Calu3 (cell line): ENCODE data around the gene P2RY6. TPM values are rescaled to one million over a fixed set of nuclear protein-coding genes. Genes with fewer than 3 reads are reported as not detected.

ENCODE experiments used
- BruUV-seq: library from RNA; stranded (reverse); fragments of 400-500 nt; replicated peaks from 2 replicates; lab custom pipeline; 2021; lab: Mats Ljungman, UMichigan
- CTCF ChIA-PET: fragments of 300-600 bp; sonication (Branson Sonifier 250); formaldehyde crosslinking; loops from one replicate; lab custom pipeline; 2022; ENCODE audit warnings: antibody characterized with exemption; lab: Charles Lee
- DNase-seq: peaks from one replicate; pipeline ENCODE4 v3.0.0; 2022
- H3K27ac Mint-ChIP-seq: one replicate; pipeline ENCODE4 v1.8.0; 2022; ENCODE audit warnings: mixed read lengths; ENCODE audit not compliant: unreplicated experiment
- H3K27me3 Mint-ChIP-seq: one replicate; pipeline ENCODE4 v1.8.0; 2022; ENCODE audit warnings: mixed read lengths; ENCODE audit not compliant: unreplicated experiment
- H3K36me3 Mint-ChIP-seq: one replicate; pipeline ENCODE4 v1.8.0; 2022; ENCODE audit warnings: mild to moderate bottlenecking, moderate library complexity, mixed read lengths; ENCODE audit not compliant: insufficient read depth, unreplicated experiment
- H3K4me1 Mint-ChIP-seq: one replicate; pipeline ENCODE4 v1.8.0; 2022; ENCODE audit warnings: mild to moderate bottlenecking, low read depth, mixed read lengths; ENCODE audit not compliant: unreplicated experiment
- H3K4me3 Mint-ChIP-seq: one replicate; pipeline ENCODE4 v1.8.0; 2022; ENCODE audit warnings: mild to moderate bottlenecking, low read depth, moderate library complexity, mixed read lengths; ENCODE audit not compliant: unreplicated experiment
- H3K9me3 Mint-ChIP-seq: one replicate; pipeline ENCODE4 v1.8.0; 2022; ENCODE audit warnings: low read depth, mixed read lengths; ENCODE audit not compliant: unreplicated experiment
- intact Hi-C: fragments of 100-400 bp; cut with micrococcal nuclease; formaldehyde crosslinking; loops from one replicate; pipeline ENCODE4 v1.10.0; 2022; ENCODE audit not compliant: unreplicated experiment
- total RNA-seq: library from RNA; stranded (reverse); gene quantifications from 2 replicates; pipeline ENCODE4 v1.2.3, GENCODE V29; 2022
- TF ChIP-seq, protein P1 (sequence below): fragments of 200-600 bp; IDR thresholded peaks from one replicate; pipeline ENCODE4 v1.8.0; 2022; ENCODE audit warnings: antibody characterized with exemption; ENCODE audit not compliant: unreplicated experiment

The P2RY6 gene
- total RNA-seq, 1 experiment from 2014 or later, result not detected

- H3K27me3 Mint-ChIP-seq, result peaks cover 8% of the 10 kb centered on the region
- H3K4me1 Mint-ChIP-seq, result peaks cover 3% of the 10 kb centered on the region
- H3K4me3 Mint-ChIP-seq, result no peak overlapping the region
- intact Hi-C loops, result no loop called here
- CTCF ChIA-PET, result interaction anchor here (0.6 to 1.0 kb wide), 3 partner anchors 13 to 413 kb away, joined by 3 read pairs; no protein-coding TSS in a partner anchor
- no TSS peak for BruUV-seq
- no peak for DNase-seq
- H3K9me3 Mint-ChIP-seq, result no peaks in the 10 kb centered on the region
- H3K27ac Mint-ChIP-seq, result no peak overlapping the region
- no peaks in the 10 kb centered on the region for H3K36me3 Mint-ChIP-seq
- TF ChIP-seq, protein P1, sequence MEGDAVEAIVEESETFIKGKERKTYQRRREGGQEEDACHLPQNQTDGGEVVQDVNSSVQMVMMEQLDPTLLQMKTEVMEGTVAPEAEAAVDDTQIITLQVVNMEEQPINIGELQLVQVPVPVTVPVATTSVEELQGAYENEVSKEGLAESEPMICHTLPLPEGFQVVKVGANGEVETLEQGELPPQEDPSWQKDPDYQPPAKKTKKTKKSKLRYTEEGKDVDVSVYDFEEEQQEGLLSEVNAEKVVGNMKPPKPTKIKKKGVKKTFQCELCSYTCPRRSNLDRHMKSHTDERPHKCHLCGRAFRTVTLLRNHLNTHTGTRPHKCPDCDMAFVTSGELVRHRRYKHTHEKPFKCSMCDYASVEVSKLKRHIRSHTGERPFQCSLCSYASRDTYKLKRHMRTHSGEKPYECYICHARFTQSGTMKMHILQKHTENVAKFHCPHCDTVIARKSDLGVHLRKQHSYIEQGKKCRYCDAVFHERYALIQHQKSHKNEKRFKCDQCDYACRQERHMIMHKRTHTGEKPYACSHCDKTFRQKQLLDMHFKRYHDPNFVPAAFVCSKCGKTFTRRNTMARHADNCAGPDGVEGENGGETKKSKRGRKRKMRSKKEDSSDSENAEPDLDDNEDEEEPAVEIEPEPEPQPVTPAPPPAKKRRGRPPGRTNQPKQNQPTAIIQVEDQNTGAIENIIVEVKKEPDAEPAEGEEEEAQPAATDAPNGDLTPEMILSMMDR, result no peak
Measured at GRCh38 chr11:73257342-73258103, 14.6 kb upstream of the P2RY6 start.

DNA sequence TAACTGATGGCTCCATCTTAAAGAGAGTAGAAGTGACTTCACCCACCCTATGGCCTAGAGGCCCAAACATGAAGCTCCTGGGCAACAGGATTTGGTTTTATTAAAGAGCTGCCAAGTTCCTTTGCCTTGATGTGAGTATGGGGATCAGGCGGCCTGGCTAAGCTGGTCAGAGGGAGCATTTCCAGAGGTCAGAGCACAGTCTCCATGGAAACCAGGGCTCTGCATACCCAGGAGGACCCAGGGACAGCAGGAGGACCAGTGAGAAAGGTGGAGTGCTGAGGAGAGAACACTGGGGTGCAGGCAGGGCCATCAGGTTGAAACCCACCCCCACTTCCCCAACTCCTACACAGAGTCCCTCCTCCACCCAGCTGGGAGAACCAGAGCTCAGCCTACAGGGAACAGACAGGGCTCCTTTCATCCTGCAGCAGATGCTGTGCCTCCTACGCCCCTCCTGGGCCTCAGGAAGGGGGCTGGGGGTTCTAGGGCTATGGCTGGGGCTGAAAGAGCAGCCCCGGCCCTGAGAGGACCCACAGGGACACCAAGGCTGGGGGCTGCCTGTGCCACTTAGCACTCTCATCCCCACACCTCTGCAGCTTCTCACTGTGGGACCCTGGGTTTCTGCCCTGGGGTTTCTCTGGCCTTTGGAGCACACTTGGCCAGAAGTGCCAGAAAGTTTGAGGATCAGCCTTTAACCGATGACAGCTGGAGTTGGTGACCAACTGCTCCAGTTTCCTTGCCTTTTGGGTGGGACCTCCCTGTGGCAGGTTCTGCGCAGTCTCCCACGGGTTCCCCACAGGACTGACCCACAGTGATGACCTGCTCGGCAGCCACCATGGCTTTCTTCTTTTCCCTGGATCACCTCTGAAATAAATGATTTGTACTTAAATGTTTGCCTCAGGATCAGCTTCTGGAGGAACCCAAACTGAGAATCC lies 13.8 kb upstream of the P2RY6 start:
- Mint-ChIP-seq H3K9me3 (no peaks in the 10 kb centered on the region), H3K27ac (no peak overlapping the region), H3K4me3 (no peak overlapping the region), H3K4me1 (peaks cover 11% of the 10 kb centered on the region), H3K27me3 (peaks cover 16% of the 10 kb centered on the region), H3K36me3 (no peaks in the 10 kb centered on the region)
- intact Hi-C loops, result no loop called here
- DNase-seq, result no peak
- TF ChIP-seq, protein P1, result no peak
- CTCF ChIA-PET, result no interaction called here
- BruUV-seq, result no TSS peak

- H3K4me3 Mint-ChIP-seq, result no peak overlapping the region
- no peaks in the 10 kb centered on the region for H3K9me3 Mint-ChIP-seq
- H3K36me3 Mint-ChIP-seq, result no peaks in the 10 kb centered on the region
- CTCF ChIA-PET, result no interaction called here
- DNase-seq, result no peak
- no peak overlapping the region for H3K27ac Mint-ChIP-seq
- BruUV-seq, result no TSS peak
- TF ChIP-seq, protein P1, result no peak
- intact Hi-C loops, result no loop called here
- H3K27me3 Mint-ChIP-seq, result peaks cover 28% of the 10 kb centered on the region
- H3K4me1 Mint-ChIP-seq, result peaks cover 14% of the 10 kb centered on the region
Measured at GRCh38 chr11:73259406-73260126, 12.6 kb upstream of the P2RY6 start.

- CTCF ChIA-PET, result no interaction called here
Measured at GRCh38 chr11:73260127-73260457, 12.0 kb upstream of the P2RY6 start.

More at GRCh38 chr11:73260127-73260457, 12.0 kb upstream of the P2RY6 start:
- Mint-ChIP-seq H3K36me3 (no peaks in the 10 kb centered on the region), H3K27ac (no peak overlapping the region), H3K27me3 (peaks cover 33% of the 10 kb centered on the region), H3K4me3 (no peak overlapping the region), H3K9me3 (no peaks in the 10 kb centered on the region), H3K4me1 (peaks cover 14% of the 10 kb centered on the region)
- TF ChIP-seq, protein P1, result no peak
- no TSS peak for BruUV-seq
- DNase-seq, result no peak
- intact Hi-C loops, result no loop called here
